IPS DF 6.9 (cell line): ENCODE results near the gene FCRLB.
"Not testable (repeated sequence)": the region's sequence is repeated elsewhere in the genome, so short reads cannot be mapped to it uniquely, and the experiment has no call there.

Experiments used
- DNase-seq: peaks from one replicate; pipeline ENCODE4 v3.0.0-alpha.2; 2013; ENCODE audit warnings: low read depth, low spot score
- H3K27ac ChIP-seq: one replicate; pipeline ENCODE4 v1.5.1; 2013; ENCODE audit warnings: low read length, control low read depth
- H3K27me3 ChIP-seq: 2 replicates; pipeline ENCODE4 v1.6.1; 2013; ENCODE audit warnings: mild to moderate bottlenecking, low read length; ENCODE audit not compliant: control insufficient read depth, insufficient read depth
- H3K36me3 ChIP-seq: 2 replicates; pipeline ENCODE4 v1.6.1; 2013; ENCODE audit warnings: low read length; ENCODE audit not compliant: control insufficient read depth, insufficient read depth
- H3K4me1 ChIP-seq: 2 replicates; pipeline ENCODE4 v1.6.1; 2013; ENCODE audit warnings: low read length; ENCODE audit not compliant: control insufficient read depth, insufficient read depth
- H3K4me3 ChIP-seq: 2 replicates; pipeline ENCODE4 v1.5.1; 2013; ENCODE audit warnings: mild to moderate bottlenecking, low read length
- H3K9me3 ChIP-seq: 2 replicates; pipeline ENCODE4 v1.6.1; 2013; ENCODE audit warnings: low read length, inconsistent platforms; ENCODE audit not compliant: control insufficient read depth, insufficient read depth
- WGBS: extraction: QIAGEN DNeasy Blood & Tissue Kit; methylation state at CpG from one replicate; pipeline ENCODE4 v1.1.7; 2013; ENCODE audit warnings: mixed read lengths, missing lambda C conversion rate; ENCODE audit not compliant: insufficient read length, insufficient coverage; 5-methylcytosine and 5-hydroxymethylcytosine counted together

FCRLB gene

DNA sequence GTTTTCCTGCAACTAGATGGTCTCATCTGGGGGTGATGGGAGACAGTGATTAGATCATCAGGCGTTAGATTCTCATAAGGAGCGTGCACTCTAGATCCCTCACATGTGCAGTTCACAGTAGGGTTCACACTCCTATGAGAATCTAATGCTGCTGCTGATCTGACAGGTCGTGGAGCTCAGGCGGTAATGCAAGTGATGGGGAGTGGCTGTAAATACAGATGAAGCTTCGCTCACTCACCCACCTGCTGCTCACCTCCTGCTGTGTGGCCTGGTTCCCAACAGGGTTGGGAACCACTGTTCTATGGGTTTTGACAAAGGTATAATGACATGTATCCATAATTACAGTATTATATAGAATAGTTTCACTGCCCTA lies 48.3 kb downstream of the FCRLB start:
- not testable (repeated sequence) for H3K4me3 ChIP-seq, H3K36me3 ChIP-seq, H3K4me1 ChIP-seq, DNase-seq, H3K9me3 ChIP-seq, H3K27ac ChIP-seq, H3K27me3 ChIP-seq
- WGBS: no CpG with 5 or more reads among the region's 5 CpGs

DNA sequence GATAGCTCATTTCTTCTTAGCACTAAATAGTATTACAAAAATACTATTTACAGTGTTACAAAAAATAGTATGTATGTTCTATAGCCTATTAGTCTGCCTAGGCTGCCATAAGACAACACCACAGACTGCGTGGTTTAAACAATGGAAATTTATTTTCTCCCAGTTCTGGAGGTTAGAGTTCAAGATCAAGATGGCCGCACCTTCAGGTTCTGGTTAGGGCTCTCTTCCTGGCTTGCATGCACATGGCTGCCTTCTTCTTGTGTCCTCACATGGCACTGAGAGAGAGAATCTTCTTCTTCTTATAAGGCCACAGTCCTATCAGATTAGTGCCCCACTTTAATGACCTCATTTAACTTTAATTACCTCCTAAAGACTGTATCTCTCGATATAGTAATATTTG lies 48.9 kb downstream of the FCRLB start:
- no peak overlapping the region for H3K4me3 ChIP-seq
- WGBS: no CpG with 5 or more reads among the region's 3 CpGs
- no peak for DNase-seq
- H3K9me3 ChIP-seq: no peaks in the 10 kb centered on the region
- H3K36me3 ChIP-seq: no peaks in the 10 kb centered on the region
- no peak overlapping the region for H3K27ac ChIP-seq
- no peaks in the 10 kb centered on the region for H3K27me3 ChIP-seq
- H3K4me1 ChIP-seq: no peaks in the 10 kb centered on the region

DNA sequence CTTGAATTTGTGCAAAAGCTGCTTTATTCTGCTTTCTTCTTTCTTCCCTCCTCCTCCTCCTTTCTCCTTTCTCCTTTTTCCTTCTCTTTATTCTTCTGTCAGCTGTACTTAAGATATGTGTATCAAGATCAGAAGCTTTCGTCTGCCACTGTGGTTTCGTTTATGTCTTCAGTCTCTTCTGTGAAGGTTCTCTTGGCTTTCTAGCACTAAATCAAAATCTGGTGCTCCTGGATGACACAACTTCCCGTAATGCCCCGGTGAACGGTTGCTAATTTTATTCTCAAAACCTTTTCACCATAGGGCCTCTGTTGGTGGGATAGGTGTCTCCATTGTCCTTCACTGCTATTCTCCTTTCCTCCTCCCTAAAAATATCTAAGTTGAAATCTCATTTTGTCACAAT lies 49.8 kb downstream of the FCRLB start:
- WGBS: no CpG with 5 or more reads among the region's 5 CpGs
- no peak for DNase-seq
- Histone ChIP-seq H3K4me3 (no peak overlapping the region), H3K4me1 (no peaks in the 10 kb centered on the region), H3K27ac (no peak overlapping the region), H3K9me3 (no peaks in the 10 kb centered on the region), H3K27me3 (no peaks in the 10 kb centered on the region), H3K36me3 (no peaks in the 10 kb centered on the region)

DNA sequence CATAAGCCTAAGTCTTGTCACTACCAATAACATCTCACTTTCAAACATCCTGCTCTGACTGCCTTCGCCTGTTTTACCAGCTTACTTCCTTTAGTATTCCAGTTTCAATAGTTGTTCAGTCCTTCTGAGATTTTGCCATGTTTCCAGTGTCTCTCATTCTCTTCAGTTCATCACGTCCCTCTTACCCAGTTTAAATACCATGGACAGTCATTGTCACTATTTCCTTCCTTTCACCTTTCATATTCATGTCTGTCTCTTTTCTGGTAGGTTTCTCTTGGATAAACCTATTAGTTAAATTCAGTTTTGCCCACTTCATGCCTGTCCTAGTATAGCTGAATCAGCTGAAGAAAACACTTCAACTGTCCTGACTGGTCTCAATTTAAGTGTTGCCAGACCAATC lies 50.6 kb downstream of the FCRLB start:
- Histone ChIP-seq H3K4me1 (no peaks in the 10 kb centered on the region), H3K27ac (no peak overlapping the region), H3K27me3 (no peaks in the 10 kb centered on the region), H3K9me3 (no peaks in the 10 kb centered on the region), H3K4me3 (no peak overlapping the region), H3K36me3 (no peaks in the 10 kb centered on the region)
- WGBS: no CpG with 5 or more reads among the region's 2 CpGs
- no peak for DNase-seq

DNA sequence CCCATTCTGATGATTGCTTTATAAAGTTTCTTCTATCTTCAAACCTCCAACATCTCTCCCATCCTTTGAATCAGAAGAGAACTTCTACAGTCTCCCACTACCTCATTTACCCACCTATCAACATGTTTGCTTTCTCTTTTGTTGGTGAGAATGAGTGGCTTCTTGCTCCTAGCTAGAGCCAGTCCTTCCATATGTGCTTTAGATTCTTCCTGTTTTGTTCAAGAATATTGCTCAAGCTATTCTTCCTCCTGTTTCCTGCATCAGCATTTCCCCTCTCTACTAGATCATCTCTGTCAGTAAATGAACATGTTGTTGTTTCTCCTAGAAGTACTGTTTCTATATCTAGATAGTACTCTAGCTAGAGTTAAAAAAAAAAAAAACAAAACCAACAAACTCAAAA lies 51.1 kb downstream of the FCRLB start:
- Histone ChIP-seq H3K9me3 (no peaks in the 10 kb centered on the region), H3K4me1 (no peaks in the 10 kb centered on the region), H3K4me3 (no peak overlapping the region), H3K36me3 (no peaks in the 10 kb centered on the region), H3K27ac (no peak overlapping the region), H3K27me3 (no peaks in the 10 kb centered on the region)
- DNase-seq: no peak

DNA sequence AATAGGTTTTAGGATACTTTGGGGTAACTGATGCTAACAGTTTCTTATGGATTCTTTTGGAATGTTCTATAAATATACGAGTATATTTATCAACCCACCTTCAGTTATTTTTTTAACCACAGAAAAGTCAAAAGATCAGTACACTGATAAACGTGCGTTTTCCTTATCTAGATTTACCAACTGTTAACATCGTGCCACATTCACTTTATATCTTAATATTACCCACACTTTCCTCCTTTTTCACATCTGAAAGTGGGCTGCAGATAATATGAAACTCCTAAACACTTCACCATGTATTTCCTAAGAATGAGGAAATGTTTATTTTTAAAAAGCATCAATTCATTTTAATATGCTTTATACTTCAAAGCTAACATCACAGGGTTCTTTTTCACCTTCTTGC lies 52.4 kb downstream of the FCRLB start:
- WGBS: 100% methylated on average over 3 of the region's 4 CpGs
- no peak overlapping the region for H3K27ac ChIP-seq
- no peaks in the 10 kb centered on the region for H3K9me3 ChIP-seq
- no peaks in the 10 kb centered on the region for H3K4me1 ChIP-seq
- no peaks in the 10 kb centered on the region for H3K36me3 ChIP-seq
- H3K4me3 ChIP-seq: no peak overlapping the region
- H3K27me3 ChIP-seq: no peaks in the 10 kb centered on the region
- DNase-seq: no peak

DNA sequence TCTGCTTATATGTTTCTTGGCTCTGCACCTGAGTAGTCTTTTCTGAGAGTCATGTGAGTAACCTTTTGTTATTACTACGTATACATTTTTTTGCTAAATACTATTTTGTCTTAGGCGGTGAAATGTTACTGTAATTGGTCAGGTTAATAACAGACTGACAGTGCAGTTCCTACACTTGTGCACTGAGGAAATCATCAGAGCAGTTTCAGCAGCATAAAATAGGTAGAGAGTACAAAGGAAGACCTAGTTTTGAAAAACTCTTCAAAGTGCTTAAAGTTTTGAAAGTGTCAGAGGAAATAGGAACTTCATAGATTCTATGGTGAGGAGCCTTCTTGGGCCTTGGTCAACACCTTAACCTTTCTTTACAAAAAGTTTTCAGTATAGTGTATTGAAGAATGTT lies 55.9 kb downstream of the FCRLB start:
- H3K27ac ChIP-seq: no peak overlapping the region
- no peaks in the 10 kb centered on the region for H3K27me3 ChIP-seq
- no peak overlapping the region for H3K4me3 ChIP-seq
- no peaks in the 10 kb centered on the region for H3K4me1 ChIP-seq
- H3K9me3 ChIP-seq: no peaks in the 10 kb centered on the region
- no peak for DNase-seq
- no CpG with 5 or more reads among the region's 2 CpGs for WGBS
- H3K36me3 ChIP-seq: no peaks in the 10 kb centered on the region
